ENCODE results near the gene DPEP3.

The DPEP3 gene

DNA sequence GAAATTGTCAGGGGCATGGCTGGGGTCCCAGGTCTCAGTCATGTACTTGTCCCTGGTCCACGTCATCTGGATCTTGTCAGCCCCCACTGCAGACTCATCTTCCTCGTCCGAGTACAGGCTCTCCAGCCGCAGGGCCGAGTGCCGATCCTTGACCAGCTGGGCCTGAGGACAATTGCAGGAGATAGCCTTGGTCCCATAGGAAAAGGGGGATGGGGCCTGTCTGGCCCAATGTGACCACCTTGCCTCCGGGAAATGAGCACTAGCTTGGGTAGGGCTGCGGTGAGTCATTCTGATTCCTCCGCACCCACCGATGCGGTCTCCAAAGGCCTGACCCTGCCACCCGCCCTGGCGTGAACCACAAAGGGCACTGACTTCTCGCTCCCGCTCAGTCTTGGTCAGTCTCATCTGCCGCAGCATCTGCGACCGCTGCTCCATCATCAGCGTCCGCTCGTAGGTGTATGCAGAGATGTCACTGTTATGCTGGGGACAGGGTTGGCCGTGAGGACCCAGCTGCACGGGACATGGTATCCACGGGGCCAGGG is 34.8 kb downstream of the DPEP3 start:
- Histone ChIP-seq H3K27me3 (replicated peaks; ENCODE audit: control insufficient read depth, insufficient read depth, low read length, poor library complexity, severe bottlenecking) (no peaks in the 10 kb centered on the region), H3K4me3 (ENCODE audit: insufficient read depth, low read depth, low read length, poor library complexity, severe bottlenecking) (no peak overlapping the region), H3K36me3 (ENCODE audit: control insufficient read depth, insufficient read depth, low read length) (peaks cover 28% of the 10 kb centered on the region), H3K27ac (ENCODE audit: insufficient read depth, low read length, poor library complexity, severe bottlenecking) (no peak overlapping the region), H3K9me3 (ENCODE audit: control insufficient read depth, low read length) (no peaks in the 10 kb centered on the region), H3K4me1 (ENCODE audit: control insufficient read depth, insufficient read depth, low read length, poor library complexity, severe bottlenecking) (peaks cover 8% of the 10 kb centered on the region)
- no peak for DNase-seq

DNA sequence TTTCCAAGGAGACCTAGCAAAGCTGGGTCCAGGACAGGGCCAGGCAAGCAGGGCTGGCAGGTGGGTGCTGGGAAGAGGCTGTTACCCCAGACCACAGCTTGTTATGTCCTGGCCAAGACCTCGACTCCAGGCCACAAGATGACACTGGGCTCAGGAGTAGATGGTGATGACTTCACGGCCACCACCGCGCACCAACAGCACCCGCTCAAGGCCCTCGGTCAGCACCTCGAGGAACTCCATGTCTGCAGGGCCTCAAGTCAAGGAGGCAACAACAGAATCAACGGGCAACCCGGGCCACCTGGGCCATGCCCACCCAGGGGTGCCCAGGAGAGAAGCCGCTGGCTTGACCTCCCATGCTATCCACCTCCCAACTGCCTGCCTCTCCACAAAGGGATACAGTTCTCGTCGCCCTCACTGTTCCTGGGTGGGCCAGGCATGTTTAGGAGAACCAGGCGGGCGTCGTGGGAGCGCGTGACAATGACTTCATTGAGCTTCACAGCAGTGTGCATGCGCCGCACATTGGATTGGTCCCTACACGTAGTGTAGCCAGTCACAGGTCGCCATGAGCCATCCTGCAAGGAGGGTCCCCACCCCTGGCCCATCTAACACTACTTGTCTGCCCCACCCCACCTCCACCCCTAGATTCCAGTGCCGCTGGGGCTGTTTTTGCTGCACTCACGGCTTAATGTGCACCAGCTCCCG is 35.5 kb downstream of the DPEP3 start:
- Histone ChIP-seq H3K27me3 (replicated peaks; ENCODE audit: control insufficient read depth, insufficient read depth, low read length, poor library complexity, severe bottlenecking) (no peaks in the 10 kb centered on the region), H3K4me3 (ENCODE audit: insufficient read depth, low read depth, low read length, poor library complexity, severe bottlenecking) (no peak overlapping the region), H3K27ac (ENCODE audit: insufficient read depth, low read length, poor library complexity, severe bottlenecking) (no peak overlapping the region), H3K36me3 (ENCODE audit: control insufficient read depth, insufficient read depth, low read length) (peaks cover 25% of the 10 kb centered on the region), H3K9me3 (ENCODE audit: control insufficient read depth, low read length) (no peaks in the 10 kb centered on the region), H3K4me1 (ENCODE audit: control insufficient read depth, insufficient read depth, low read length, poor library complexity, severe bottlenecking) (peaks cover 15% of the 10 kb centered on the region)
- DNase-seq: no peak

DNA sequence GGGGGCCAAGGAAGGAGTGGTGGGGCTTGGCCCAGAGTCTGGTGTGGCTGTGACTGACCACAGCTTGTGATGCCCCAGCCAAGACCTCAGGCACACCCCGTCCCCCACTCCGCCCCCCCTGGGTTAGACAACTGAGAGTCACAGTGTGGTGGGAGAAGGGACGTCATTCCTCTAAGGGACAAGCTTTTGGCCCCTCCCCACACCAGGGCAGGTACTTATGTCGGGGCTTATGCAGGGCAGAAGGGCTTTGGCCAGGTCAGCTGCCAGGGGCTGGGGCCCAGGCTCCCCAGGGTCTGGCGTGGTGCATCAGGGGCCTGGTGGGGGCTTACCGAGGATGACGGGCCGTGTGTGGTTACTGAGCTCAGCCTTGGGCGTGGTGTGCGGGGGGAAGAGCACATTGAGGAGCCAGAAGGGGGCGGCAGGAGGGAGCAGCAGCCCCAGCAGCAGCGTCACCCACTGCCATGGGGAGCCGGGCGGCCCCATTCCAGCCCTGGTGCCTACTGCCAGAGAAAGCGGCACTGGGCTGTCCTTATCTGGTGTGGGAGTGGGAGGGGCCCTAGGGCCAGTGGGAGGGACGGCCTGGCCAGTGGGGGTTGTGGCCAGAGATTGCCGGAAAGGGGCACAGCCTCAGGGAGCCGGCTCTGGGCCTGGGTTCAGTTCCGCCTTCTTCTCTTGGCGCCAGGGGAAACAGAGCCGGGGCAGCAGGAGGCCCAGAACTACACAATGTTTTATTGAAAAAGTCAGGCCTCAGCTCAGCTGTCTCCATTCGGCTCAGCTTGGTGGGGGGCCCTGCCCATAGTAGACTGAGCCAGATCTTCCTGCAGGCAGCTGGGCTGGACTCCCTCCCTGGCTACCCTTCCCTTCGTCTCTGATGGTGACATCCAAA is 36.4 kb downstream of the DPEP3 start, which contains the start of gene LCAT:
Gene LCAT (minus strand): TSS at position 502 of the 886 bp plus-strand sequence. CDS start 19 bp downstream, at position 483.
- no peaks in the 10 kb centered on the region for H3K9me3 ChIP-seq (ENCODE audit: control insufficient read depth, low read length)
- no peak within 1 kb of the TSS for H3K27ac ChIP-seq (ENCODE audit: insufficient read depth, low read length, poor library complexity, severe bottlenecking)
- H3K4me1 ChIP-seq (ENCODE audit: control insufficient read depth, insufficient read depth, low read length, poor library complexity, severe bottlenecking): peaks cover 18% of the 10 kb centered on the region
- no peak within 1 kb of the TSS for H3K4me3 ChIP-seq (ENCODE audit: insufficient read depth, low read depth, low read length, poor library complexity, severe bottlenecking)
- no peaks in the 10 kb centered on the region for H3K27me3 ChIP-seq (replicated peaks; ENCODE audit: control insufficient read depth, insufficient read depth, low read length, poor library complexity, severe bottlenecking)
- DNase-seq: no peak
- peaks cover 22% of the 10 kb centered on the region for H3K36me3 ChIP-seq (ENCODE audit: control insufficient read depth, insufficient read depth, low read length)

DNA sequence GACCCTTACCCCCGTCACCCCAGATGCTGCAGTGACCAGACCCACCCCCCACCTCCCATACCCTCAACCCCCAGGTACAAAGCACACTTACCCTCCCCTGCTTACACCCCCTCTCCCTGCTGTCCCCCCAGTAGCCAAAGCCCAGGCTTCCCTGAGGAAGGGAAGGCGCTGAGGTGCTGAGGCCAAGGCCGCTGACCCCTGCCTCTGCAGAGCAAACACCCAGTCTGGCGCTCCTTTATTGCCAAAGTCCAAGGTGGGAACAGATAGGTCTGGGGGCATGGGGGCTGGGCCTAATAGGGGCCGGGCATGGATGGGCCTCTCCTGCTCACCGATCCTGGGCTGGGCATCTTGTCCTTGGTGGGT is 37.1 kb downstream of the DPEP3 start:
- H3K9me3 ChIP-seq (ENCODE audit: control insufficient read depth, low read length): no peaks in the 10 kb centered on the region
- no peak overlapping the region for H3K4me3 ChIP-seq (ENCODE audit: insufficient read depth, low read depth, low read length, poor library complexity, severe bottlenecking)
- no peak overlapping the region for H3K27ac ChIP-seq (ENCODE audit: insufficient read depth, low read length, poor library complexity, severe bottlenecking)
- peaks cover 22% of the 10 kb centered on the region for H3K36me3 ChIP-seq (ENCODE audit: control insufficient read depth, insufficient read depth, low read length)
- H3K4me1 ChIP-seq (ENCODE audit: control insufficient read depth, insufficient read depth, low read length, poor library complexity, severe bottlenecking): peaks cover 18% of the 10 kb centered on the region
- DNase-seq: no peak
- H3K27me3 ChIP-seq (replicated peaks; ENCODE audit: control insufficient read depth, insufficient read depth, low read length, poor library complexity, severe bottlenecking): no peaks in the 10 kb centered on the region

DNA sequence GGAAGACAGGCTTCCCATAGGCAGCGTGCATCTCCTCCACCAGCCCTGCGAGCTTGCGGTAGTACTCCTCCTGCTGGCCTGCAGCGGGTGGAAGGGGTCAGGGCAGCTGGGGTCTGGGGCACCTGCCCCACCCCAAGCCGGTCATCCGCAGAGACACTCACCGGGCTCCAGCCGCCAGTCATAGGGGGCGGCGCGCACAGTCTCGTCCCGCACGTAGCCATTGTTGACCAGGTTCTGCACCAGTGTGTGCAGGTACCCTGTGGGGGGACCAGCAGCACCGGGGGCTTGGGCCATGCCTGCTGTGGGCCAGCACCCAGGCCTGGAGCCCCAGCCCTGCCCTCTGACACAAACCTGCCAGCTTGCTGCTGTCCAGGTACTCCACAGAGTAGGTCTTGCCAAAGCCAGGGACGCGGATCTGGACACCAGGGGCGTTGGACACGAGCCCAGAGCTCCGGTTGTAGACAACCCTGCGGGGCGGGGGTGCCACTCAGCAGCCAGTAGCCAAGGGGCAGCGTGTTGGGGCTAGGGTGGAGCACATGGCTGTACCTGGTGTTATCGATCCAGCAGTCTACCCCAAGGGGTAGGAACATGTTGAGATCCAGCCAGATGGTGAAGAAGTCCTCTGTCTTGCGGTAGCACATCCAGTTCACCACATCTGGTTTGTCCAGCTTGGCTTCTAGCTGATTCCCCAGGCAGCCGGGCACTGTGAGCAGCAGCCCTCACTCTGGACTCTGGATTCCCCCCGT is 37.6 kb downstream of the DPEP3 start:
- Histone ChIP-seq H3K27me3 (replicated peaks; ENCODE audit: control insufficient read depth, insufficient read depth, low read length, poor library complexity, severe bottlenecking) (no peaks in the 10 kb centered on the region), H3K9me3 (ENCODE audit: control insufficient read depth, low read length) (no peaks in the 10 kb centered on the region), H3K27ac (ENCODE audit: insufficient read depth, low read length, poor library complexity, severe bottlenecking) (no peak overlapping the region), H3K4me3 (ENCODE audit: insufficient read depth, low read depth, low read length, poor library complexity, severe bottlenecking) (no peak overlapping the region), H3K36me3 (ENCODE audit: control insufficient read depth, insufficient read depth, low read length) (peaks cover 22% of the 10 kb centered on the region), H3K4me1 (ENCODE audit: control insufficient read depth, insufficient read depth, low read length, poor library complexity, severe bottlenecking) (peaks cover 18% of the 10 kb centered on the region)
- no peak for DNase-seq

DNA sequence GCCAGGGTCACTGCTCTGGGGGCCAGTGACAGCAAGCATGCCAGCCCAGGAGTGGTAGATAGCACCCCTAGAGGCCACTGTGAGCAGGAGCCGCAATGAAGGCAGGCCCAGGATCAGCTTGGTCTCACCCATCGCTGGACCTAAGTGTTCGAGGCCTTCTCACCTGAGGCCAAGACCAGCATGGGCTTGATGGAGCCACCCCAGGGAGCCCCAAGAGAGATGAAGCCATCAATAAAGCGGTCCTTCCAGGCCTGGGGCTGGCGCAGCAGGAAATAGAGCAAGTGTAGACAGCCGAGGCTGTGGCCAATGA is 38.1 kb downstream of the DPEP3 start:
- no peak for DNase-seq
- H3K4me1 ChIP-seq (ENCODE audit: control insufficient read depth, insufficient read depth, low read length, poor library complexity, severe bottlenecking): peaks cover 22% of the 10 kb centered on the region
- no peak overlapping the region for H3K4me3 ChIP-seq (ENCODE audit: insufficient read depth, low read depth, low read length, poor library complexity, severe bottlenecking)
- H3K9me3 ChIP-seq (ENCODE audit: control insufficient read depth, low read length): no peaks in the 10 kb centered on the region
- H3K27me3 ChIP-seq (replicated peaks; ENCODE audit: control insufficient read depth, insufficient read depth, low read length, poor library complexity, severe bottlenecking): no peaks in the 10 kb centered on the region
- peaks cover 18% of the 10 kb centered on the region for H3K36me3 ChIP-seq (ENCODE audit: control insufficient read depth, insufficient read depth, low read length)
- H3K27ac ChIP-seq (ENCODE audit: insufficient read depth, low read length, poor library complexity, severe bottlenecking): no peak overlapping the region

DNA sequence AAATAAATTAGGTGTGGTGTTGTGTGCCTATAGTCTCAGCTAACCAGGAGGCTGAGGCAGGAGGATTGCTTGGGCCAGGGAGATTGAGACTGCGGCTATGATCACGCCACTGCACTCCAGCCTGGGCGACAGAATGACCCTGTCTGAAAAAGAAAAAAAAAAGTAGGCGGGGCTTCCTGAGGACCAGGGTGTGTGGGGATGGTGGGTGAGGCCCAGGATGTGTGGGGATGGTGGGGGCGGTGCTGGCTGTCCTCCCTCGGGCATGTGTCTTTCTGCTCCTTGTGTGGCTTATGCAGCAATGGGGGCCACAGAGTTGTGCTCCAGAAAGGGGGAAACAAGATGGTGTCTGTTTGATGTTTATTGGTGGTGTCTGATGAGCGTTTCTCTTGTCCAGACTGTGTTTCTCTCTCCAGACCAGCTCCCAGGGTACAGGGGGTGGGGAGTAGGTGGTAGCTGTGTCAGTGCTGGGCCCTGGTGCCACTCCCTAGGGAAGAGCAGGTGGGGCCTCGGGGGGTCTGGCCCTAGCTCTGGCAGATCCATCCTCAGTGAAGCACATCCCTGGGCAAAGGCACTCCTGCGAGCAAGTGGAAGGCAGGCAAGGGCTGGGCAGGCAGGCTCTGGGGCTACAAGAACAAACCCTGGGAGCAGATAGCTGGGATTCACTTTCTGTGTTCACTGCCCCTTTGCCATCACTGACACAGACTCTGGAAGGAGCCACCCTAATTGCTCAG is 38.7 kb downstream of the DPEP3 start:
- H3K36me3 ChIP-seq (ENCODE audit: control insufficient read depth, insufficient read depth, low read length): peaks cover 18% of the 10 kb centered on the region
- DNase-seq: no peak
- H3K27me3 ChIP-seq (replicated peaks; ENCODE audit: control insufficient read depth, insufficient read depth, low read length, poor library complexity, severe bottlenecking): no peaks in the 10 kb centered on the region
- no peaks in the 10 kb centered on the region for H3K9me3 ChIP-seq (ENCODE audit: control insufficient read depth, low read length)
- no peak overlapping the region for H3K4me3 ChIP-seq (ENCODE audit: insufficient read depth, low read depth, low read length, poor library complexity, severe bottlenecking)
- no peak overlapping the region for H3K27ac ChIP-seq (ENCODE audit: insufficient read depth, low read length, poor library complexity, severe bottlenecking)
- peaks cover 26% of the 10 kb centered on the region for H3K4me1 ChIP-seq (ENCODE audit: control insufficient read depth, insufficient read depth, low read length, poor library complexity, severe bottlenecking)

DNA sequence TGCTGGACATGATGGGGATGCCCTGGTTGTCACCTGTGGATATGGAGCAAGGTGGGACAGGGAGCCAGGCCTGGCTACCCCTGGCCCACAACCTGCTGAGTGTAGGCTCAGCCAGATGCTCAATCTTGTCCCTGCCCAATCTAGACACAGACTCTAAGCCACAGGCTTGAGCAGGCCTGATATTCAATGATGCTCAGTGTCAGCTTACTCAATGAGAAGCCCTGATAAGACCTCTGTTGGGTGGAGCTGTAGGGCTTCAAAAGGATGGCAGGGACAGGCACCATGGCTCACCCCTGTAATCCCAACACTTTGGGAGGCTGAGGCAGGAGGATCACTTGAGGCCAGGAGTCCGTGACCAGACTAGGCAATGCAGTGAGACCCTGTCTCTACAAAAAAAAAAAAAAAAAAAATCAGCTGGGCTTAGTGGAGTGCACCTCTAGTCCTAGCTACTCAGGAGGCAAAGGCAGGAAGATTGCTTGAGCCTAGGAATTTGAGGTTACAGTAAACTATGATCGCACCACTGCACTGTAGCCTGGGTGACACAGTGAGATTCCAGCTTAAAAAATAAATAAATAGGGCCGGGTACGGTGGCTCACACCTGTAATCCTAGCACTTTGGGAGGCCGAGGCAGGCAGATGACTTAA is 39.7 kb downstream of the DPEP3 start:
- Histone ChIP-seq H3K9me3 (ENCODE audit: control insufficient read depth, low read length) (no peaks in the 10 kb centered on the region), H3K4me1 (ENCODE audit: control insufficient read depth, insufficient read depth, low read length, poor library complexity, severe bottlenecking) (peaks cover 26% of the 10 kb centered on the region), H3K27ac (ENCODE audit: insufficient read depth, low read length, poor library complexity, severe bottlenecking) (no peak overlapping the region), H3K4me3 (ENCODE audit: insufficient read depth, low read depth, low read length, poor library complexity, severe bottlenecking) (no peak overlapping the region), H3K27me3 (replicated peaks; ENCODE audit: control insufficient read depth, insufficient read depth, low read length, poor library complexity, severe bottlenecking) (no peaks in the 10 kb centered on the region), H3K36me3 (ENCODE audit: control insufficient read depth, insufficient read depth, low read length) (peaks cover 11% of the 10 kb centered on the region)
- no peak for DNase-seq

Measured in effector memory CD4-positive, alpha-beta T cell (primary cell).